Measurements from ENCODE around the gene TSPAN9. TPM values are rescaled to one million over a fixed set of nuclear protein-coding genes. Genes with fewer than 3 reads are reported as not detected.

Gene TSPAN9
- total RNA-seq, 4 donors from 2014 or later = 27.8 to 47.2 (median 34.3) TPM

GRCh38 chr12:3216726-3217682, 139.8 kb downstream of the TSPAN9 start:
- Histone ChIP-seq H3K4me3 (no peak overlapping the region), H3K9me3 (no peaks in the 10 kb centered on the region), H3K36me3 (no peaks in the 10 kb centered on the region), H3K4me1 (peaks cover 27% of the 10 kb centered on the region), H3K27me3 (no peaks in the 10 kb centered on the region), H3K27ac (no peak overlapping the region)
- TF ChIP-seq CTCF (IDR thresholded peaks at IDR 0.05) (no peak), POLR2A (IDR thresholded peaks at IDR 0.05) (no peak), POLR2AphosphoS5 (IDR thresholded peaks at IDR 0.05) (no peak), EP300 (IDR thresholded peaks at IDR 0.05) (no peak)
- WGBS = 66% methylated on average over 12 of the region's 12 CpGs
- DNase-seq (ENCODE audit: low spot score in 2 of 2) = no peak

GRCh38 chr12:3217683-3218079, 140.5 kb downstream of the TSPAN9 start:
- Histone ChIP-seq H3K9me3 (no peaks in the 10 kb centered on the region), H3K36me3 (no peaks in the 10 kb centered on the region), H3K4me3 (no peak overlapping the region), H3K4me1 (peaks cover 27% of the 10 kb centered on the region), H3K27ac (no peak overlapping the region), H3K27me3 (no peaks in the 10 kb centered on the region)
- TF ChIP-seq CTCF (IDR thresholded peaks at IDR 0.05) = no peak
- no peak for TF ChIP-seq POLR2A (IDR thresholded peaks at IDR 0.05)
- TF ChIP-seq POLR2AphosphoS5 (IDR thresholded peaks at IDR 0.05) = no peak
- TF ChIP-seq EP300 (IDR thresholded peaks at IDR 0.05) = no peak
- DNase-seq (ENCODE audit: low spot score in 2 of 2) = no peak
- 92% methylated on average over 4 of the region's 4 CpGs for WGBS

GRCh38 chr12:3218228-3219171, 141.3 kb downstream of the TSPAN9 start:
- H3K9me3 ChIP-seq = no peaks in the 10 kb centered on the region
- TF ChIP-seq POLR2A (IDR thresholded peaks at IDR 0.05) (no peak), CTCF (IDR thresholded peaks at IDR 0.05) (no peak), POLR2AphosphoS5 (IDR thresholded peaks at IDR 0.05) (no peak), EP300 (IDR thresholded peaks at IDR 0.05) (no peak)
- no peak overlapping the region for H3K27ac ChIP-seq
- no peaks in the 10 kb centered on the region for H3K36me3 ChIP-seq
- no peak overlapping the region for H3K4me3 ChIP-seq
- peaks cover 27% of the 10 kb centered on the region for H3K4me1 ChIP-seq
- no peaks in the 10 kb centered on the region for H3K27me3 ChIP-seq
- WGBS = 42% methylated on average over 19 of the region's 19 CpGs
- DNase-seq (ENCODE audit: low spot score in 2 of 2) = peak; percentile 83 to 88

- Histone ChIP-seq H3K27ac (no peak overlapping the region), H3K27me3 (no peaks in the 10 kb centered on the region), H3K4me1 (peaks cover 27% of the 10 kb centered on the region), H3K9me3 (no peaks in the 10 kb centered on the region), H3K4me3 (no peak overlapping the region), H3K36me3 (no peaks in the 10 kb centered on the region)
- TF ChIP-seq EP300 (IDR thresholded peaks at IDR 0.05) (no peak), POLR2A (IDR thresholded peaks at IDR 0.05) (no peak), POLR2AphosphoS5 (IDR thresholded peaks at IDR 0.05) (no peak), CTCF (IDR thresholded peaks at IDR 0.05) (no peak)
- DNase-seq (ENCODE audit: low spot score in 2 of 2) = no peak
- WGBS = 92% methylated on average over 7 of the region's 8 CpGs
Observed at GRCh38 chr12:3219233-3219632, 142.1 kb downstream of the TSPAN9 start.

Data from suprapubic skin (tissue), 4 donors.